Hepatocyte (in vitro differentiated cells): ENCODE results near the gene CDH12. TPM values are rescaled to one million over a fixed set of nuclear protein-coding genes. Genes with fewer than 3 reads are reported as not detected.
"Not testable (repeated sequence)": the region's sequence is repeated elsewhere in the genome, so short reads cannot be mapped to it uniquely, and the experiment has no call there.

Experiments
- DNase-seq: peaks from one replicate; pipeline ENCODE4 v3.0.0-alpha.2; 2016; ENCODE audit warnings: low spot score
- H2AFZ ChIP-seq: fragments of 200-600 bp; sonication (generic); 2 replicates; pipeline ENCODE4 v1.6.0; 2016; ENCODE audit warnings: antibody characterized with exemption, mild to moderate bottlenecking
- H3K27ac ChIP-seq: fragments of 200-600 bp; sonication (generic); 2 replicates; pipeline ENCODE4 v1.5.1; 2016; ENCODE audit warnings: mild to moderate bottlenecking
- H3K27me3 ChIP-seq: fragments of 200-600 bp; sonication (generic); 2 replicates; pipeline ENCODE4 v1.6.1; 2016
- H3K36me3 ChIP-seq: fragments of 200-600 bp; sonication (generic); replicated peaks from 2 replicates; pipeline ENCODE4 v1.5.1; 2016; ENCODE audit warnings: low read depth; ENCODE audit not compliant: insufficient read depth
- H3K4me1 ChIP-seq: fragments of 200-600 bp; sonication (generic); 2 replicates; pipeline ENCODE4 v1.5.1; 2016; ENCODE audit warnings: mild to moderate bottlenecking, moderate library complexity; ENCODE audit not compliant: insufficient read depth
- H3K4me2 ChIP-seq: fragments of 200-600 bp; sonication (generic); 2 replicates; pipeline ENCODE4 v1.6.0; 2016
- H3K4me3 ChIP-seq: fragments of 200-600 bp; sonication (generic); 2 replicates; pipeline ENCODE4 v1.5.1; 2016; ENCODE audit warnings: mild to moderate bottlenecking
- H3K79me2 ChIP-seq: fragments of 200-600 bp; sonication (generic); 2 replicates; pipeline ENCODE4 v1.6.0; 2017; ENCODE audit warnings: mild to moderate bottlenecking
- H3K9me2 ChIP-seq: fragments of 200-600 bp; sonication (generic); replicated peaks from 2 replicates; pipeline ENCODE4 v1.6.0; 2017; ENCODE audit warnings: mild to moderate bottlenecking; ENCODE audit not compliant: insufficient read depth
- H3K9me3 ChIP-seq: fragments of 200-600 bp; sonication (generic); 2 replicates; pipeline ENCODE4 v1.5.1; 2016; ENCODE audit warnings: low read depth, mild to moderate bottlenecking
- H4K20me1 ChIP-seq: fragments of 200-600 bp; sonication (generic); 2 replicates; pipeline ENCODE4 v1.6.0; 2016; ENCODE audit warnings: mild to moderate bottlenecking; ENCODE audit not compliant: insufficient read depth, poor library complexity, severe bottlenecking
- CTCF ChIP-seq: fragments of 200-600 bp; sonication (generic); IDR thresholded peaks from 2 replicates; pipeline ENCODE4 v1.5.1; 2016; ENCODE audit warnings: antibody characterized with exemption, mild to moderate bottlenecking; ENCODE audit not compliant: poor library complexity
- EZH2 ChIP-seq: fragments of 200-600 bp; sonication (generic); IDR thresholded peaks from 2 replicates; pipeline ENCODE4 v1.6.1; 2016; ENCODE audit warnings: antibody characterized with exemption, mild to moderate bottlenecking, borderline replicate concordance
- EZH2phosphoT487 ChIP-seq: fragments of 200-600 bp; sonication (generic); IDR thresholded peaks from one replicate; pipeline ENCODE4 v1.6.1; 2018; ENCODE audit warnings: antibody characterized with exemption, mild to moderate bottlenecking, low read depth, moderate library complexity; ENCODE audit not compliant: unreplicated experiment, severe bottlenecking
- WGBS: methylation state at CpG from one replicate; pipeline ENCODE4 v1.1.6; 2016; ENCODE audit warnings: low lambda C conversion rate; ENCODE audit errors: missing lambda C conversion rate; 5-methylcytosine and 5-hydroxymethylcytosine counted together
- polyA plus RNA-seq: library from polyadenylated mRNA; unstranded; fragments of >200 nt; fragmentation: Nextera tagmentation; extraction: Ambion mirVana; gene quantifications from 2 replicates; pipeline ENCODE4 v1.2.1, GENCODE V29; 2016
- total RNA-seq: library from RNA; depleted of rRNA; stranded (reverse); fragments of >200 nt; gene quantifications from 2 replicates; pipeline ENCODE4 v1.2.3, GENCODE V29; 2014

Gene CDH12
- total and polyA plus RNA-seq, 2 experiments from 2014 or later: 15.4 to 44.5 TPM

- Histone ChIP-seq H3K4me2 (no peak overlapping the region), H3K4me3 (no peak overlapping the region), H4K20me1 (no peaks in the 10 kb centered on the region), H3K9me3 (no peaks in the 10 kb centered on the region), H3K27me3 (no peaks in the 10 kb centered on the region), H3K4me1 (no peaks in the 10 kb centered on the region), H3K79me2 (no peaks in the 10 kb centered on the region), H2AFZ (no peak overlapping the region), H3K27ac (no peak overlapping the region), H3K36me3 (no peaks in the 10 kb centered on the region), H3K9me2 (no peaks in the 10 kb centered on the region)
- 90% methylated on average over 1 of the region's 1 CpG for WGBS
- peak; percentile 3 for DNase-seq
- TF ChIP-seq CTCF: no peak
- TF ChIP-seq EZH2: no peak
- no peak for TF ChIP-seq EZH2phosphoT487
These were observed 312.1 kb downstream of the CDH12 start for GRCh38 chr5:22541037-22541436.

DNA sequence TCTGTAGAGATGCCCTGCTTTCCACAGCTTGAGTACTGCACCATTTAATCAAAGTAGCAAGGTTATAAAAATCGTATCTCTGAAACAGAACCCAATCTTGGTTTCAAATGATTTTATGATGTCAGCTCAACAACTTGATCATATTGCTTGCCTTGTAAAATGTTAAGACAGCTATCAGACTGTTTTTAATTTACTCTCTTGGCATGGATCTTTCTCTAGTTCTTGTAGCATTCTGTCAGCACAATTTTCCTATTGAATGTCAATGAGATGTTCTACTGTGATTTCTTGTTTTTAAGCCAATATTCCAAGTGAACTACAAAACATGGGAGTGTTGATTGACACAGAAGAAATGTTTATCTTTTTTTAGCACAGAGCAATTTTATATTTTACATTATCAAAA, 313.4 kb downstream of the CDH12 start:
- Histone ChIP-seq H3K4me1 (no peaks in the 10 kb centered on the region), H3K27ac (no peak overlapping the region), H2AFZ (no peak overlapping the region), H3K27me3 (no peaks in the 10 kb centered on the region), H4K20me1 (no peaks in the 10 kb centered on the region), H3K9me2 (no peaks in the 10 kb centered on the region), H3K4me2 (no peak overlapping the region), H3K36me3 (no peaks in the 10 kb centered on the region), H3K79me2 (no peaks in the 10 kb centered on the region), H3K4me3 (no peak overlapping the region), H3K9me3 (no peaks in the 10 kb centered on the region)
- no peak for DNase-seq
- TF ChIP-seq CTCF: no peak
- no peak for TF ChIP-seq EZH2phosphoT487
- TF ChIP-seq EZH2: no peak
- 61% methylated on average over 1 of the region's 1 CpG for WGBS

GRCh38 chr5:22531986-22532385, 321.2 kb downstream of the CDH12 start:
- Histone ChIP-seq H3K79me2 (no peaks in the 10 kb centered on the region), H3K4me2 (no peak overlapping the region), H3K36me3 (no peaks in the 10 kb centered on the region), H3K27me3 (no peaks in the 10 kb centered on the region), H3K4me3 (no peak overlapping the region), H3K27ac (no peak overlapping the region), H3K9me3 (no peaks in the 10 kb centered on the region), H2AFZ (no peak overlapping the region), H3K9me2 (no peaks in the 10 kb centered on the region), H4K20me1 (no peaks in the 10 kb centered on the region), H3K4me1 (no peaks in the 10 kb centered on the region)
- DNase-seq: no peak
- WGBS: 83% methylated on average over 4 of the region's 4 CpGs
- TF ChIP-seq CTCF: no peak
- TF ChIP-seq EZH2: no peak
- no peak for TF ChIP-seq EZH2phosphoT487

GRCh38 chr5:22521521-22521920, 331.6 kb downstream of the CDH12 start:
- Histone ChIP-seq H3K36me3 (no peaks in the 10 kb centered on the region), H3K4me3 (no peak overlapping the region), H3K9me2 (no peaks in the 10 kb centered on the region), H3K27ac (no peak overlapping the region), H3K79me2 (no peaks in the 10 kb centered on the region), H2AFZ (no peak overlapping the region), H3K27me3 (no peaks in the 10 kb centered on the region), H3K9me3 (no peaks in the 10 kb centered on the region), H4K20me1 (no peaks in the 10 kb centered on the region), H3K4me1 (no peaks in the 10 kb centered on the region), H3K4me2 (no peak overlapping the region)
- DNase-seq: no peak
- 79% methylated on average over 3 of the region's 3 CpGs for WGBS
- TF ChIP-seq EZH2: no peak
- TF ChIP-seq EZH2phosphoT487: no peak
- no peak for TF ChIP-seq CTCF

GRCh38 chr5:22516497-22516896, 336.6 kb downstream of the CDH12 start:
- H3K4me3 ChIP-seq, H2AFZ ChIP-seq, H3K9me2 ChIP-seq, H3K4me2 ChIP-seq, H3K27ac ChIP-seq, H4K20me1 ChIP-seq, DNase-seq, H3K36me3 ChIP-seq, H3K79me2 ChIP-seq, H3K4me1 ChIP-seq, H3K27me3 ChIP-seq, H3K9me3 ChIP-seq: not testable (repeated sequence)
- WGBS: 97% methylated on average over 7 of the region's 7 CpGs
